Activated CD4-positive, alpha-beta T cell treated with anti-CD3 and anti-CD28 coated beads, Interleukin-2, amount 10 ng/mL, durations not matched to agents 24 days and 14 days (primary cell): ENCODE data around the gene PGRMC1. TPM values are rescaled to one million over a fixed set of nuclear protein-coding genes. Genes with fewer than 3 reads are reported as not detected.

Experiments
- total RNA-seq: library from RNA; stranded (reverse); gene quantifications from 2 replicates; pipeline ENCODE4 v1.2.3, GENCODE V29; 2022

The PGRMC1 gene
- total RNA-seq, 1 donor from 2014 or later = 45.5 TPM

Other genes with a start within 250 kb of the PGRMC1 start
- not detected in 2 replicates for gene CT47C1, start 163.3 kb upstream of the PGRMC1 start, total RNA-seq
- not detected in 2 replicates for gene KIAA1210, start 108.5 kb upstream of the PGRMC1 start, total RNA-seq
- gene SLC25A43, start 163.1 kb downstream of the PGRMC1 start, total RNA-seq = 10.6 and 10.7 TPM in 2 replicates
- gene SLC25A5, start 232.2 kb downstream of the PGRMC1 start, total RNA-seq = 532 and 544 TPM in 2 replicates